HG02798 (cell line): Measurements from ENCODE around the gene ZNF593.
A peak's percentile ranks its signal among the peaks of the same experiment; 100 is the strongest.

ENCODE experiments used
- ATAC-seq: cut with Tn5 transposase; IDR thresholded peaks from one replicate; pipeline ENCODE4 v1.9.1; 2021; ENCODE audit warnings: mild to moderate bottlenecking; ENCODE audit not compliant: unreplicated experiment, poor library complexity

ZNF593 gene

GRCh38 chr1:26169669-26170471 is at the start of gene ZNF593:
Gene ZNF593, plus strand, starts transcription at chr1:26169908. Its CDS starts 76 bp downstream, at chr1:26169984.
- ATAC-seq, result peak; percentile 94

DNA sequence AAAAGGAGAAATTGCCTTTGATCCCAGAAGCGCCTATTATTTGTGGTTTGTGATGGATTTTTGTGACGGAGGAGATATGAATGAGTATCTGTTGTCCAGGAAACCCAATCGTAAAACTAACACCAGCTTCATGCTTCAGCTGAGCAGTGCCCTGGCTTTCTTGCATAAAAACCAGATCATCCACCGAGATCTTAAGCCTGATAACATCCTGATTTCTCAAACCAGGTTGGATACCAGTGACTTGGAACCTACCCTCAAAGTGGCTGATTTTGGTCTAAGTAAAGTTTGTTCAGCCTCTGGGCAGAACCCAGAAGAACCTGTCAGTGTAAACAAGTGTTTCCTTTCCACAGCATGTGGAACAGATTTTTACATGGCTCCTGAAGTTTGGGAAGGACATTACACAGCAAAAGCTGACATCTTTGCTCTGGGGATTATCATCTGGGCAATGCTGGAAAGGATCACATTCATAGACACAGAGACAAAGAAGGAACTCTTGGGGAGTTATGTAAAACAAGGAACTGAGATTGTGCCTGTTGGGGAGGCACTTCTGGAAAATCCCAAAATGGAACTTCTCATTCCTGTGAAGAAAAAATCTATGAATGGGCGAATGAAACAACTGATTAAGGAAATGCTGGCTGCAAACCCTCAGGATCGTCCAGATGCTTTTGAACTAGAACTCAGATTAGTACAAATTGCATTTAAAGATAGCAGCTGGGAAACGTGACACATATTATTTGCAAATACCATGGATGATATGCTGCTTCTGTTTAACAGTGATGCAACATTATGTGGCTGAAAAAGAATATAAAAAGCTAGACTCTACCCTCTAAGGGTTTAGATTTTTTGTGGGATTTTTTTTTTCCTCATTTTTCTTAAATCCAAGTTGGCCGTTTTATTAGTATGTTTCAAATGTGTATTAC is 47.6 kb upstream of the ZNF593 start:
- no peak for ATAC-seq

DNA sequence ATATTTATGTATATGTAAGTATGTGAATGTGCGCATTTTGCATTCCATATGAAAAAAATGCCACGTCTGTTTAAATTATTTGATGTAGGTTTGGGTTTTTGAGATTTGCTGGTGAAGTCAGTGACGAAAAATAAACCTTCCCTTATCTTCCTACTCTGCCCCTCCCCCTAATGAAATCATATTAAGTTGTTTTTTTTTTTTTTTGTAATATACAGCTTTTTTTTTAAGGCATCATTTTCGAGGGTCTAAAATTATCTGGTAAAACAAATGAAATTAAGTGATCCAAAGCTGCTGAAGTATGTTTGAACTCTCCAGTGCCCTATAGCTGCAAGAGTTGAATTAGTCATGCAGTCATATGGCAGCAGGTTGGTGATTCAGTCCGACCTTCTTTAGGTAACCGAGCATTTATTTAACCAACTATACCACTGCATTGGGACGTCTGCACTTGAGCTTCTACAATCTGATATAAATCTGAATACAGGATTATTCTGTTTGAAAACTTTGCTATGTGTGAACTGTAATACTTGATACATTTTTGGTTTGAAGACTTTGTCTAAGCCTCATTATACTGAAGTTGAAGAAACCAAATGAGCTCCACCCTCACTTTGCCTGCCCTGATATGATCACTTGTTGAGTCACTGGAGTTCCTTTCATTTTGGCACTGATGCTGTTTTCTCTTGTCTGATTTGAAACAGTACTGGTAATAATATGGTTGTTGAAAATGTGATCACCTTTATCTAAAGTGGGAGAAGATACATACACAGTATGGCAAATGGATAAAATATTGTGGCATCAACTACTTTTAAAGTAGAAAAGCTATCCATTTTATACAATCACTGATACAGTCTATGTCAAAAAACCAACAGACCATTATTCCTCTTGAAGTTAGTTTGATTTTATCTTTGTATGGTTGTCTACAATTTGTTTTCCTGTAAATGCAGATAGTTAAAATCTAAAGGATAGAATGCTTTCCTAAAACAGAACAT is 46.4 kb upstream of the ZNF593 start:
- ATAC-seq, result no peak

GRCh38 chr1:26124418-26125331 is 45.0 kb upstream of the ZNF593 start:
- ATAC-seq, result no peak

GRCh38 chr1:26125382-26125781 is 44.3 kb upstream of the ZNF593 start:
- ATAC-seq, result no peak

- ATAC-seq, result no peak
These were observed 43.8 kb upstream of the ZNF593 start for GRCh38 chr1:26125946-26126320.

GRCh38 chr1:26126321-26127084 is 43.2 kb upstream of the ZNF593 start:
- ATAC-seq, result peak; percentile 65

- no peak for ATAC-seq
These were observed 42.2 kb upstream of the ZNF593 start for GRCh38 chr1:26127235-26128163.

- ATAC-seq, result no peak
These were observed 39.9 kb upstream of the ZNF593 start for GRCh38 chr1:26129778-26130177.

- ATAC-seq, result no peak
These were observed 39.0 kb upstream of the ZNF593 start for GRCh38 chr1:26130695-26131094.

- ATAC-seq, result no peak
These were observed 37.4 kb upstream of the ZNF593 start for GRCh38 chr1:26132128-26132833.

DNA sequence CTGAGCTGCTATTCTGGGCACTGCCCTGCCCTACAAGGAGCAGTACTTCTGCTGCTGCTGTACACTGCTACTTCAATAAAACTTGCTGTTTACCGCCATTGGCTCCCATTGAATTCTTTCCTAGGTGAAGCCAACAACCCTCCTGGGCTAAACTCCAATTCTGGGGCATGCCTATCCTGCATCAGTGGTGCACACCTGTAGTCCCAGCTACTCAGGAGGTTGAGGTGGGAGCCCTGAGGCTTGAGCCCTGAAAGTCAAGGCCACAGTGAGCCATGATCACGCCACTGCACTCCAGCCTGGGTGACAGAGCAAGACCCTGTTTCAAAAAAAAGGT is 36.9 kb upstream of the ZNF593 start:
- ATAC-seq, result no peak

GRCh38 chr1:26134466-26134865 is 35.2 kb upstream of the ZNF593 start:
- no peak for ATAC-seq

GRCh38 chr1:26138974-26139558 is 30.6 kb upstream of the ZNF593 start:
- ATAC-seq, result no peak

DNA sequence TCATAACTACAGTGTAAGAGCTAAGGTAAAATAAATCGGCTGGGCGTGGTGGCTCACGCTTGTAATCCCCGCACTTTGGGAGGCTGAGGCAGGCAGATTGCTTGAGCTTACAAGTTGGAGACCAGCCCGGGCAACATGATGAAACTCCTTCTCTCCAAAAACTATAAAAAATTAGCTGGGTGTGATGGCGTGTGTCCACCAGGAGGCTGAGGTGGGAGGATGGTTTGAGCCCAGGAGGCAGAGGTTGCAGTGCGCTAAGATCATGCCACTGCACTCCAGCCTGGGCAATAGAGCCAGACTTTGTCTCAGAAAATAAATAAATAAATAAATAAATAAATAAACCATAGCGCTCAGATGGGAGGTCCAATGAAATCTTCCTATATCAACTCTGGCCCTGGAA is 27.5 kb upstream of the ZNF593 start:
- ATAC-seq, result no peak
